HG03442 (cell line): ENCODE data around the gene NCL.
"Not testable (repeated sequence)": the region's sequence is repeated elsewhere in the genome, so short reads cannot be mapped to it uniquely, and the experiment has no call there.

ENCODE experiments used
- ATAC-seq: cut with Tn5 transposase; IDR thresholded peaks from one replicate; pipeline ENCODE4 v1.9.1; 2021; ENCODE audit warnings: mild to moderate bottlenecking, moderate library complexity; ENCODE audit not compliant: unreplicated experiment

NCL gene

DNA sequence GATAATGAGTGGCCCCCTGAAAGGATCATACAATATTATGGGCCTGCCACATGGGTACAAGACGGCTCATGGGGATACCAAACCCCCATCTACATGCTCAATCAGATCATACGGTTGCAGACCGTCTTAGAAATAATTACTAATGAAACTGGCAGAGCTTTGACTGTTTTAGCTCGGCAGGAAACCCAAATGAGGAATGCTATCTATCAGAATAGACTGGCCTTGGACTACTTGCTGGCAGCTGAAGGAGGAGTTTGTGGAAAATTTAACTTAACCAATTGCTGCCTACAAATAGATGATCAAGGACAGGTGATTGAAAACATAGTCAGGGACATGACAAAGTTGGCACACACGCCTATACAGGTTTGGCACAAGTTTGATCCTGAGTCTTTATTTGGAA is 56.6 kb downstream of the NCL start:
- ATAC-seq: not testable (repeated sequence)

DNA sequence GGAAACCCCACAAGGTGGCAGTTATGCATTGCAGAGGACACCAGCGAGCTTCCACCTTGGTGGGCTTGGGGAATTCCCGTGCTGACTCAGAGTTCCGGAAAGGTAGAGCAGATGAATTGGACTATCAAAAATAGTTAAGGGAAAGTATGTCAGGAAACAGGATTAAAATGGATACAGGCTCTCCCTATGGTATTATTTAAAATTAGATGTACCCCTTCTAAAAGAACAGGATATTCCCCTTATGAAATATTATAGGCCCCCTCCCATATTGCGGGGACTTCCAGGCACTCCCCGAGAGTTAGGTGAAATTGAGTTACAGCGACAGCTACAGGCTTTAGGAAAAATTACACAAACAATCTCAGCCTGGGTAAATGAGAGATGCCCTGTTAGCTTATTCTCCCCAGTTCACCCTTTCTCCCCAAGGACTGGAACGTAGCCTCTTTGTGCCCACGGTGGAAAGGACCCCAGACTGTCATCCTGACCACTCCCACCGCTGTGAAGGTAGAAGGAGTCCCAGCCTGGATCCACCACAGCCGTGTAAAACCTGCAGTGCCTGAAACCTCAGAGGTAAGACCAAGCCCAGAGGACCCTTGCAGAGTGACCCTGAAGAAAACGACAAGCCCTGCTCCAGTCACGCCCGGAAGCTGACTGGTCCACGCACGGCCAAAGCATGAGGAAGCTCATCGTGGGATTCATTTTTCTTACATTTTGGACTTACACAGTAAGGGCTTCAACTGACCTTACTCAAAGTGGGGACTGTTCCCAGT is 58.5 kb downstream of the NCL start:
- not testable (repeated sequence) for ATAC-seq

DNA sequence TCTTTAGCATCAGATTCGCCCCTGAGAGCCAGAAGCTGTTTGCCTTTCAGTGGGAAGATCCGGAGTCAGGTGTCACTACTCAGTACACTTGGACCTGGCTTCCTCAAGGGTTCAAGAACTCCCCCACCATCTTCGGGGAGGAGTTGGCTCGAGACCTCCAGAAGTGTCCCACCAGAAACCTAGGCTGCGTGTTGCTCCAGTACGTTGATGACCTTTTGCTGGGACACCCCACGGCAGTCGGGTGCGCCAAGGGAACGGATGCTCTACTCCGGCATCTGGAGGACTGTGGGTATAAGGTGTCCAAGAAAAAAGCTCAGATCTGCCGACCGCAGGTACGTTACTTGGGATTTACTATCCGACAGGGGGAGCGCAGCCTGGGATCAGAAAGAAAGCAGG is 60.1 kb downstream of the NCL start:
- not testable (repeated sequence) for ATAC-seq
